ENCODE measurements around the gene TMBIM4. TPM values are rescaled to one million over a fixed set of nuclear protein-coding genes. Genes with fewer than 3 reads are reported as not detected.

The TMBIM4 gene
- total RNA-seq, 2 donors from 2014 or later = 43.7 to 89.2 TPM

DNA sequence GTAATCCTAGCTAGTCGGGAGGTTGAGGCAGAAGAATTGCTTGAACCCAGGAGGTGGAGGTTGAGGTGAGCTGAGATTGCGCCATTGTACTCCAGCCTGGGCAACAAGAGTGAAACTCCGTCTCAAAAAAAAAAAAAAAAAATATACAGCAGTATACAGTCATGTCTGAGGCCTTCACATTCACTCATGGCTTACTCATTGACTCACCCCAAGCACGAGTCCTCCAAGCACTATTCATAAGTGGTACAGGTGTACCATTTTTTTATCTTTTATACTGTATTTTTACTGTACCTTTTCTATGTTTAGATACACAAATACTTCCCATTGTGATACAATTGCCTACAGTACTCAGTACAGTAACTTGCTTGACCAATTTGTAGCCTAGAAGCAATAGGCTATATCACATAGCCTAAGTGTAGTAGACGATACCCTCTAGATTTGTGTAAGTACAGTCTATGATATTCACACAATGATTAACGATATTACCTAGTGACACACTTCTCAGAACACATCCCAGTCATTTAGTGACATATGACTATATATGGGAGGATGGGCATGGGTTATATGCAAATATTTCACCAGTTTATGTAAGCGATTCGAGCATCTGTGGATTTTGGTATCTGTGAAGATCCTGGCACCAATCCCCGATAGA is 51.4 kb downstream of the TMBIM4 start:
- peaks cover 7 to 10% of the 10 kb centered on the region in 2 donors for H3K4me1 Mint-ChIP-seq (ENCODE audit: low read depth in 2 of 2)
- H3K36me3 Mint-ChIP-seq = peaks cover 7% of the 10 kb centered on the region
- ATAC-seq (peak in 1 of 2 donors; percentile 83), DNase-seq (ENCODE audit: low spot score) (no peak)
- no peaks in the 10 kb centered on the region for H3K9me3 Mint-ChIP-seq
- H3K4me3 Mint-ChIP-seq = no peak overlapping the region
- no peak overlapping the region for H3K27ac Mint-ChIP-seq
- no peaks in the 10 kb centered on the region for H3K27me3 Mint-ChIP-seq

GRCh38 chr12:66117242-66117641 is 52.6 kb downstream of the TMBIM4 start:
- H3K27ac Mint-ChIP-seq = no peak overlapping the region

GRCh38 chr12:66115071-66115600 is 54.7 kb downstream of the TMBIM4 start:
- Mint-ChIP-seq H3K27me3 (no peaks in the 10 kb centered on the region), H3K36me3 (peaks cover 5% of the 10 kb centered on the region), H3K9me3 (no peaks in the 10 kb centered on the region), H3K4me3 (no peak overlapping the region), H3K4me1 (ENCODE audit: low read depth in 2 of 2) (peaks cover 5 to 7% of the 10 kb centered on the region in 2 donors), H3K27ac (no peak overlapping the region)
- no peak for ATAC-seq
- DNase-seq (ENCODE audit: low spot score) = no peak

More at GRCh38 chr12:66117242-66117641, 52.6 kb downstream of the TMBIM4 start:
- Mint-ChIP-seq H3K9me3 (no peaks in the 10 kb centered on the region), H3K27me3 (no peaks in the 10 kb centered on the region), H3K36me3 (peaks cover 7% of the 10 kb centered on the region), H3K4me1 (ENCODE audit: low read depth in 2 of 2) (peaks cover 7 to 10% of the 10 kb centered on the region in 2 donors), H3K4me3 (no peak overlapping the region)
- DNase-seq (ENCODE audit: low spot score) (no peak), ATAC-seq (no peak)

- no peak for ATAC-seq
- H3K4me1 Mint-ChIP-seq (ENCODE audit: low read depth in 2 of 2) = no peaks in the 10 kb centered on the region
- no peak overlapping the region for H3K4me3 Mint-ChIP-seq
- DNase-seq (ENCODE audit: low spot score) = no peak
- no peaks in the 10 kb centered on the region for H3K9me3 Mint-ChIP-seq
- H3K27ac Mint-ChIP-seq = no peak overlapping the region
- H3K36me3 Mint-ChIP-seq = no peaks in the 10 kb centered on the region
- H3K27me3 Mint-ChIP-seq = no peaks in the 10 kb centered on the region
Observed at GRCh38 chr12:66113471-66113870, 56.3 kb downstream of the TMBIM4 start.

- Mint-ChIP-seq H3K4me3 (no peak overlapping the region), H3K9me3 (no peaks in the 10 kb centered on the region), H3K27ac (no peak overlapping the region), H3K4me1 (ENCODE audit: low read depth in 2 of 2) (peaks cover 0 to 7% of the 10 kb centered on the region in 2 donors), H3K27me3 (no peaks in the 10 kb centered on the region), H3K36me3 (no peaks in the 10 kb centered on the region)
- DNase-seq (ENCODE audit: low spot score) (no peak), ATAC-seq (no peak)
Observed at GRCh38 chr12:66111605-66112004, 58.2 kb downstream of the TMBIM4 start.

DNA sequence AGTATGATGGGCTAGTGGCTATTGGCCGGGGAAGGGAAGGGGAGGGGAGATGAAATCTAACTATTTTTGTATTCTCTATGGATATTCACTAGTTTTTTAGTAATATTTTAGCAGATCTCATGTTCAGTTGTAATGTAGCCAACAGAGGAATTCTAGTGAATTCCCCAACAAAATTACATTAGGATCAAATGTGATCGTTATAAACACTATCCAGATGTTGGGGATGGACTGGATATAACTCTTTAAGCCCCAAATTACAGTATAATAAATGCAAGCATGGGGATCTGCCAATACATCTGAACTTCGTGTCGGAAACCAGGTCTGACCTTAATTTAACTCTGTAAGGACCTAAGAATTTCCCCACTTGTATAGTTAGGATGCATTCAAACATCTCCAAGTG is 60.7 kb downstream of the TMBIM4 start:
- Mint-ChIP-seq H3K4me1 (ENCODE audit: low read depth in 2 of 2) (peaks cover 0 to 7% of the 10 kb centered on the region in 2 donors), H3K27me3 (peaks cover 5 to 13% of the 10 kb centered on the region in 2 donors), H3K9me3 (no peaks in the 10 kb centered on the region), H3K36me3 (no peaks in the 10 kb centered on the region), H3K27ac (no peak overlapping the region), H3K4me3 (no peak overlapping the region)
- DNase-seq (ENCODE audit: low spot score) = no peak
- no peak for ATAC-seq

- no peaks in the 10 kb centered on the region for H3K9me3 Mint-ChIP-seq
- DNase-seq (ENCODE audit: low spot score) = no peak
- H3K36me3 Mint-ChIP-seq = no peaks in the 10 kb centered on the region
- ATAC-seq = no peak
- peaks cover 5 to 13% of the 10 kb centered on the region in 2 donors for H3K27me3 Mint-ChIP-seq
- no peak overlapping the region for H3K4me3 Mint-ChIP-seq
- peaks cover 0 to 7% of the 10 kb centered on the region in 2 donors for H3K4me1 Mint-ChIP-seq (ENCODE audit: low read depth in 2 of 2)
- H3K27ac Mint-ChIP-seq = no peak overlapping the region
Observed at GRCh38 chr12:66108386-66108785, 61.4 kb downstream of the TMBIM4 start.

- DNase-seq (ENCODE audit: low spot score) (peak; percentile 79), ATAC-seq (peak; percentile 81 to 83)
- H3K9me3 Mint-ChIP-seq = no peaks in the 10 kb centered on the region
- no peak overlapping the region for H3K27ac Mint-ChIP-seq
- H3K4me3 Mint-ChIP-seq = no peak overlapping the region
- H3K36me3 Mint-ChIP-seq = no peaks in the 10 kb centered on the region
- peaks cover 0 to 7% of the 10 kb centered on the region in 2 donors for H3K4me1 Mint-ChIP-seq (ENCODE audit: low read depth in 2 of 2)
- H3K27me3 Mint-ChIP-seq = peaks cover 10 to 18% of the 10 kb centered on the region in 2 donors
Observed at GRCh38 chr12:66107451-66107915, 62.3 kb downstream of the TMBIM4 start.

GRCh38 chr12:66103016-66103913 is 66.5 kb downstream of the TMBIM4 start:
- H3K27me3 Mint-ChIP-seq = peaks cover 21 to 38% of the 10 kb centered on the region in 2 donors
- DNase-seq (ENCODE audit: low spot score) (no peak), ATAC-seq (no peak)
- no peaks in the 10 kb centered on the region for H3K36me3 Mint-ChIP-seq
- no peaks in the 10 kb centered on the region for H3K9me3 Mint-ChIP-seq
- H3K4me1 Mint-ChIP-seq (ENCODE audit: low read depth in 2 of 2) = peaks cover 0 to 7% of the 10 kb centered on the region in 2 donors
- H3K27ac Mint-ChIP-seq = no peak overlapping the region
- H3K4me3 Mint-ChIP-seq = no peak overlapping the region

DNA sequence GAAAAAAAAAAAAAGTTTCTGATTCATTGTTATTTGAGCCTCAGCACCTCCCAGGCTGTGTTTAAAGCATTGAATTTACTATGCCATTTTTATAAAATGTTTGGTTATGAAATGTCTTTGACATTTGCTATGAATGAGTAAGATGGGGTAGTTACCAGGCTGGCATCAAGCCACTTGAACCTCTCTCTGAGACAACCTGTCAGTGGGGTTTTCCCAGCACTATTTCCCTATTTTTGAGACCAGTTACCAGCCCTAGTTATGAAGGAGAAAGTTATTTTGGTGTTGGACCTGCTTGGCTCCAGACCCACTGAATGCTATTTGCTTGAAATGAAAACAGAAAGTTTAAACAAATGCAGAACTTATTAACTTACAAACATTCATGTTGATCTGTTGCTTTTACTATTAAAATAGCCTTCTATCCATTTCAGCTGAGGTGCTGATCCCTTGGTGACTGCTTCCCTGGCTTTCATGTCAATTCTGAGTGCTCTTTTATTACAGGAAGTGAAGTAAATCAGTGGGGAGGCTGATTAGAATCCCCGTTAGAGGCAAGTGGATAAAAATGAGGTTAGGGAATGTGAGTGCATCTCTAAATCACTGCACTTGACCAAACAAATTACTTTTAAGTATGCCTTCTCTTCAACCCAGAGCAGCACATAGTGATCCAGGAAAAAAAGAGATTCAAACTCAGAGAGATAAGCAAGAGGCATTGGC is 77.1 kb downstream of the TMBIM4 start:
- Mint-ChIP-seq H3K27me3 (peaks cover 10 to 12% of the 10 kb centered on the region in 2 donors), H3K4me3 (no peak overlapping the region), H3K27ac (no peak overlapping the region), H3K9me3 (no peaks in the 10 kb centered on the region), H3K4me1 (ENCODE audit: low read depth in 2 of 2) (no peaks in the 10 kb centered on the region), H3K36me3 (no peaks in the 10 kb centered on the region)
- ATAC-seq = no peak
- no peak for DNase-seq (ENCODE audit: low spot score)

DNA sequence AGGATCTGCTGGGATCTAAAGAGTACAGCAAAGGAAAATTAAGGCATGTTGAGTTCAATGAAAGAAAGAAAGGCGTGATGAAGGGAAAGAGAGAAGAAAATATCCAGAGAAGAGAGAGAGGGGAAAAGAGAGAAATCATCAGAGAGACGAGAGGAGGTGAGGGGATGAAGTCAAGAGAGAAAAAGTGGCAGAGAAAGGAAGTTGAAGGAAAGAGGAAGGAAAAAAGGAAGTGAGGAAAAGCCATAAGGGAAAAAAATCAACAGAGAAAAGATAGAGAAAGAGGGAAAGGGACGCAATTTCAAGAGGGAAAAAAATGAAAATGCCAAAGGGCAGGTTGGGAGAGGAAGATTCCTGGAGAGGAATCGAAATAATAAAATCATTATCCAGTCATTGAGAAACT is 79.6 kb downstream of the TMBIM4 start:
- H3K4me1 Mint-ChIP-seq (ENCODE audit: low read depth in 2 of 2) = no peaks in the 10 kb centered on the region
- DNase-seq (ENCODE audit: low spot score) = no peak
- ATAC-seq = no peak
- no peaks in the 10 kb centered on the region for H3K9me3 Mint-ChIP-seq
- H3K27ac Mint-ChIP-seq = no peak overlapping the region
- peaks cover 11 to 24% of the 10 kb centered on the region in 2 donors for H3K27me3 Mint-ChIP-seq
- no peak overlapping the region for H3K4me3 Mint-ChIP-seq
- no peaks in the 10 kb centered on the region for H3K36me3 Mint-ChIP-seq

DNA sequence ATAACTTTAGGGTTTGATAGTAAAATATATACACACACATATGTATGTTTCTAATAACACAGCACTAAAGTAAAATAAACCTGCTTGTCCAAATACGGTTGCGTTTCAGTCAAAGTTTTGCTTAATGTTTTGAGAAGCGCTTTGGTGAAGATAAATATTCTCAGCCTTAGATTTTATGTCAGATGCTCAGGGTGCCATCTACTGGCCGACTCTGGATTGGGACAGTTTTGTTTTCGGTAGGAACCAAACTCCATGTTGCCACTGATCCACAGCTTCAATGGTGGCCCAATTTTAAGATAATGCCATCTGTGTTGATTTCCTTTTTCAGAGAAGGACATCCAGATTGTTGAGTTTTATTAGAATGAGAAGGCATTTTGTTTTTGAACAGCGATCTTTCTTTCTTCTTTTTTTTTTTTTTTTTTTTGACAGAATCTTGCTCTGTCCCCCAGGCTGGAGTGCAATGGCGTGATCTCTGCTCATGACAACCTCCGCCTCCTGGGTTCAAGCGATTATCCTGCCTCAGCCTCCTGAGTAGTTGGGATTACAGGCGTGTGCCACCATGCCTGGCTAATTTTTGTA is 82.3 kb downstream of the TMBIM4 start:
- ATAC-seq (no peak), DNase-seq (ENCODE audit: low spot score) (no peak)
- no peak overlapping the region for H3K27ac Mint-ChIP-seq
- H3K4me1 Mint-ChIP-seq (ENCODE audit: low read depth in 2 of 2) = no peaks in the 10 kb centered on the region
- H3K4me3 Mint-ChIP-seq = no peak overlapping the region
- H3K36me3 Mint-ChIP-seq = no peaks in the 10 kb centered on the region
- no peaks in the 10 kb centered on the region for H3K9me3 Mint-ChIP-seq
- H3K27me3 Mint-ChIP-seq = peaks cover 14 to 24% of the 10 kb centered on the region in 2 donors

DNA sequence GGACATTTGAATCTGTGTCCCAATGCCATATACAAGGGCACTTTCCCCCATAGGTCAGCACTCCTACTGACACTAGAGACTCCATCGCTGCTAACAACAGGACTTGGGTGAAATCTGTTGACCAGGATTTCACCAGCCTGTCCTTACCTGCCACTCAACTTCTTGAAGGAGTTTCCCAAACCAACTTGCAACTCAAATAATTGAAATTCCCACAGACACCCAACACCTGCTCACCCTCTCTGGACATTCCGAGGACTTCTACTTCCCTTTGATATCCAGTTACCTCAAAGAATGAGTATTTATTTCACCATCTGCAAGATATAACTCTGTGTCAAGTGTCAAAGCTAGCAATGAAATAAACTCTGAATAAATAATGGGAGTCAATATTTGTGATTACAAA is 83.8 kb downstream of the TMBIM4 start:
- Mint-ChIP-seq H3K4me3 (no peak overlapping the region), H3K27me3 (peaks cover 17 to 29% of the 10 kb centered on the region in 2 donors), H3K9me3 (no peaks in the 10 kb centered on the region), H3K4me1 (ENCODE audit: low read depth in 2 of 2) (no peaks in the 10 kb centered on the region), H3K27ac (no peak overlapping the region), H3K36me3 (no peaks in the 10 kb centered on the region)
- DNase-seq (ENCODE audit: low spot score) (no peak), ATAC-seq (no peak)

All from natural killer cell treated with Interleukin-12 subunit alpha and Interleukin-12 subunit beta and Interleukin-15 and Interleukin-18, amount 100 ng/mL, for 72 hours (primary cell).